ENCODE measurements around the gene TNK1.

Gene TNK1

DNA sequence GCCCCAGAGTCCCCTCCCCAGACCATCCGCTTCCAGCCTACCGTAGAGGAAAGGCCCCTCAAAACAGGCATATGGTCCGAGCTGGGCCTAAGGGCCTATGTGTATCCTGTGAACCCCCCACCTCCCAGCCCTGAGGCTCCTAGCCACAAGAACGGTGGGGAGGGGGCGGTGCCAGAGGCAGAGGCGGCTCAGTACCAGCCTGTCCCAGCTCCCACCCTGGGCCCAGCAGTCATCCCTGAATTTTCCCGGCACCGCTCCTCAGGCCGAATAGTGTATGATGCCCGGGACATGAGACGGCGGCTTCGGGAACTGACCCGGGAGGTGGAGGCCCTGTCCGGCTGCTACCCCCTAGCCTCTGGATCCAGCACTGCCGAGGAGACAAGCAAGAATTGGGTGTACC lies 40.3 kb downstream of the TNK1 start:
- TF ChIP-seq EGR1 (IDR thresholded peaks at IDR 0.05), result no peak
- no peak for TF ChIP-seq TCF12 (IDR thresholded peaks at IDR 0.05; ENCODE audit: low read depth)
- no peak for TF ChIP-seq CEBPB (IDR thresholded peaks at IDR 0.05)

DNA sequence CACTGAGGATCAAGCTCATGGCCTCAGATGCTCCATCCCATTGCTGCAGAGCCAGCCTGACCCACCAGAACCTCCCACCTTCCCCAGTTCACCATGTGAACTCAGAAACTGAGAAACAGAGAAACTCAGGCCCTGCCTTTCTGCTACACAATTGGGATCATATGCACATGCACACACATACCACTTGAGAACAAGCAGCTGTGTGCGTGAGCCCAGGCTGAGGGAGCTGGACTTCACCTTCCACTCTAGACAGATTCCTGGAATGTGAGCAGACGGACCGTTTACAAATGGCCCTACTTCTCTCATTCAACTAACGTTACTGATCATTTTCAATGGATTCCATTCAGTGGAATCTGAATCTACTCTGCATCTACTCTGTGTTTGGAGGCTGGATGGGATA lies 42.8 kb downstream of the TNK1 start:
- TF ChIP-seq EP300 (IDR thresholded peaks at IDR 0.05; ENCODE audit: borderline replicate concordance) (no peak), FOXM1 (IDR thresholded peaks at IDR 0.05; ENCODE audit: borderline replicate concordance, low read depth) (no peak), CREB1 (IDR thresholded peaks at IDR 0.05; ENCODE audit: low read depth) (no peak), CEBPB (IDR thresholded peaks at IDR 0.05) (no peak), ZBTB7A (IDR thresholded peaks at IDR 0.05; ENCODE audit: low read depth) (no peak), TCF12 (IDR thresholded peaks at IDR 0.05; ENCODE audit: low read depth) (no peak), TAF1 (IDR thresholded peaks at IDR 0.05; ENCODE audit: low read depth) (no peak)
- TF ChIP-seq, protein P1, sequence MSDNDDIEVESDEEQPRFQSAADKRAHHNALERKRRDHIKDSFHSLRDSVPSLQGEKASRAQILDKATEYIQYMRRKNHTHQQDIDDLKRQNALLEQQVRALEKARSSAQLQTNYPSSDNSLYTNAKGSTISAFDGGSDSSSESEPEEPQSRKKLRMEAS (IDR thresholded peaks at IDR 0.05), result no peak
- TF ChIP-seq, protein P2, sequence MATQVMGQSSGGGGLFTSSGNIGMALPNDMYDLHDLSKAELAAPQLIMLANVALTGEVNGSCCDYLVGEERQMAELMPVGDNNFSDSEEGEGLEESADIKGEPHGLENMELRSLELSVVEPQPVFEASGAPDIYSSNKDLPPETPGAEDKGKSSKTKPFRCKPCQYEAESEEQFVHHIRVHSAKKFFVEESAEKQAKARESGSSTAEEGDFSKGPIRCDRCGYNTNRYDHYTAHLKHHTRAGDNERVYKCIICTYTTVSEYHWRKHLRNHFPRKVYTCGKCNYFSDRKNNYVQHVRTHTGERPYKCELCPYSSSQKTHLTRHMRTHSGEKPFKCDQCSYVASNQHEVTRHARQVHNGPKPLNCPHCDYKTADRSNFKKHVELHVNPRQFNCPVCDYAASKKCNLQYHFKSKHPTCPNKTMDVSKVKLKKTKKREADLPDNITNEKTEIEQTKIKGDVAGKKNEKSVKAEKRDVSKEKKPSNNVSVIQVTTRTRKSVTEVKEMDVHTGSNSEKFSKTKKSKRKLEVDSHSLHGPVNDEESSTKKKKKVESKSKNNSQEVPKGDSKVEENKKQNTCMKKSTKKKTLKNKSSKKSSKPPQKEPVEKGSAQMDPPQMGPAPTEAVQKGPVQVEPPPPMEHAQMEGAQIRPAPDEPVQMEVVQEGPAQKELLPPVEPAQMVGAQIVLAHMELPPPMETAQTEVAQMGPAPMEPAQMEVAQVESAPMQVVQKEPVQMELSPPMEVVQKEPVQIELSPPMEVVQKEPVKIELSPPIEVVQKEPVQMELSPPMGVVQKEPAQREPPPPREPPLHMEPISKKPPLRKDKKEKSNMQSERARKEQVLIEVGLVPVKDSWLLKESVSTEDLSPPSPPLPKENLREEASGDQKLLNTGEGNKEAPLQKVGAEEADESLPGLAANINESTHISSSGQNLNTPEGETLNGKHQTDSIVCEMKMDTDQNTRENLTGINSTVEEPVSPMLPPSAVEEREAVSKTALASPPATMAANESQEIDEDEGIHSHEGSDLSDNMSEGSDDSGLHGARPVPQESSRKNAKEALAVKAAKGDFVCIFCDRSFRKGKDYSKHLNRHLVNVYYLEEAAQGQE (IDR thresholded peaks at IDR 0.05; ENCODE audit: low read depth), result no peak

DNA sequence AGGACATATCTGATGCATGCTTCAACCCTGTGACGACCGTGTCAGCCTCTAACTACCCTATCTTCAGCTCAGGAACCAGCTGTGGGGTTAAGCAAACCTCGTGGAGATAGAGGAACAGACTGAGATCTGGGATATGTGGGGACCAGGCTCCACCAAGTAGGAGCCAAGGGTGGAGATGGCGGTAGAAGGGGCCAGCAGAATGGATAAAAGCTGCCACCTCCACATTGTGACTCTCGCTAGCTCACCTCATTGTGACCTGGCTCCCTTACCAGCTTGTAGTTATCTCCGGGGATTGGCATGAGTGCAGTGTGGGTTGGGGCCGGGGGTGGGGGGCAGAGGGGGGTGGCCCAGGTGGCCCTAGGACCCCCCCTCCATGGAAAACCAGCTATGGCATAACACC lies 44.4 kb downstream of the TNK1 start, which contains the start of gene SPEM2:
TSS of gene SPEM2 (plus strand) at position 301 of the 400 bp plus-strand sequence. CDS start at position 374, 73 bp downstream.
- TF ChIP-seq TCF12 (IDR thresholded peaks at IDR 0.05; ENCODE audit: low read depth) (no peak), EGR1 (IDR thresholded peaks at IDR 0.05) (no peak), TEAD4 (IDR thresholded peaks at IDR 0.05) (no peak), CREB1 (IDR thresholded peaks at IDR 0.05; ENCODE audit: low read depth) (no peak), EP300 (IDR thresholded peaks at IDR 0.05; ENCODE audit: borderline replicate concordance) (no peak), RAD21 (IDR thresholded peaks at IDR 0.05; ENCODE audit: low read depth) (no peak), NFIC (IDR thresholded peaks at IDR 0.05) (no peak), TAF1 (IDR thresholded peaks at IDR 0.05; ENCODE audit: low read depth) (no peak), CEBPB (IDR thresholded peaks at IDR 0.05) (no peak)
- TF ChIP-seq, protein P3, sequence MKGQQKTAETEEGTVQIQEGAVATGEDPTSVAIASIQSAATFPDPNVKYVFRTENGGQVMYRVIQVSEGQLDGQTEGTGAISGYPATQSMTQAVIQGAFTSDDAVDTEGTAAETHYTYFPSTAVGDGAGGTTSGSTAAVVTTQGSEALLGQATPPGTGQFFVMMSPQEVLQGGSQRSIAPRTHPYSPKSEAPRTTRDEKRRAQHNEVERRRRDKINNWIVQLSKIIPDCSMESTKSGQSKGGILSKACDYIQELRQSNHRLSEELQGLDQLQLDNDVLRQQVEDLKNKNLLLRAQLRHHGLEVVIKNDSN (IDR thresholded peaks at IDR 0.05), result no peak
- TF ChIP-seq, protein P1 (IDR thresholded peaks at IDR 0.05), result no peak
- TF ChIP-seq, protein P2 (IDR thresholded peaks at IDR 0.05; ENCODE audit: low read depth), result no peak

DNA sequence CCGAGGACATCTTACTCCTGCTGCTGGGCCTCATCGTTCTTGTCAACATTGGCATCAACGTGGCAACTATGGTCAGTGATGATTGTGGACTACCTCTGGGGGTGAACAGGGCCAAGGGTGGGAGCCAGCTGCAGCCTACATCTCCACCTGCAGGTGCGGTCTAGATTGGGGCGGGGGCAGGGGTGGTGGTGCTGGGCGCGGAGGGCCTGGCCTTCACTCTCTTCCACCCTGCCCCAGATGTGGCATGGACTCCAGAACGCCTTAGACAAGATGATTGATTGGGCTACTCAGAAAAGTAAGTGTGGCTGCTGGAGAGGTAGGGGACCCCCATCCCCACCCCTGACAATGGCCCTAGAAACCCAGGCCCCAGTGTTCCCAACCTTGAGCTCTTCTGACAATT lies 44.9 kb downstream of the TNK1 start:
- TF ChIP-seq ZBTB7A (IDR thresholded peaks at IDR 0.05; ENCODE audit: low read depth) (no peak), EGR1 (IDR thresholded peaks at IDR 0.05) (no peak), TAF1 (IDR thresholded peaks at IDR 0.05; ENCODE audit: low read depth) (no peak), TCF12 (IDR thresholded peaks at IDR 0.05; ENCODE audit: low read depth) (no peak), NFIC (IDR thresholded peaks at IDR 0.05) (no peak), TEAD4 (IDR thresholded peaks at IDR 0.05) (no peak), YY1 (IDR thresholded peaks at IDR 0.05; ENCODE audit: low read depth) (no peak), RAD21 (IDR thresholded peaks at IDR 0.05; ENCODE audit: low read depth) (no peak), FOXM1 (IDR thresholded peaks at IDR 0.05; ENCODE audit: borderline replicate concordance, low read depth) (no peak)
- TF ChIP-seq, protein P1 (IDR thresholded peaks at IDR 0.05), result no peak

DNA sequence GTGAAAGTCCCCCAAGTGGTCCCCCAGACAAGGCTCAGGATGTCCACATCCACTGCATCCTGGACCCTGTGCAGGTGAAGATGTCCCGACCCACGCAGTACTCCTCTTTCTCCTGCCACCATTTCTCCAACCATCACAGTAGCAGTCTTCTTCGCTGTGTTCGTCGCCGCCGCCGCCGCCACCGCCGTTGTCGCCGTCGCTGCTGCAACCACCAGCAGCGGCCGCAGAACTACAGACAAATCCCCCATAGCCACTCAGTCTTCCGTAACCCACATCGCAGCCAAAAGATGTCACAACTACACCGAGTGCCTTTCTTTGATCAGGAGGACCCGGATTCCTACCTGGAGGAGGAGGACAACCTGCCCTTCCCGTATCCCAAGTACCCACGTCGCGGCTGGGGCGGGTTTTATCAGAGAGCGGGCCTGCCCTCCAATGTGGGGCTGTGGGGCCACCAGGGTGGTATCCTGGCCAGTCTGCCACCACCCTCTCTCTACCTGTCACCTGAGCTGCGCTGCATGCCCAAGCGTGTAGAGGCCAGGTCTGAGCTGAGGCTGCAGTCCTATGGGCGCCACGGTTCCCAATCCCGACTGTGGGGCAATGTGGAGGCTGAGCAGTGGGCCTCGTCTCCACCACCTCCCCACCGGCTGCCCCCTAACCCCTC lies 45.4 kb downstream of the TNK1 start:
- TF ChIP-seq FOXM1 (IDR thresholded peaks at IDR 0.05; ENCODE audit: borderline replicate concordance, low read depth), result no peak
- TF ChIP-seq, protein P2 (IDR thresholded peaks at IDR 0.05; ENCODE audit: low read depth), result no peak
- TF ChIP-seq RAD21 (IDR thresholded peaks at IDR 0.05; ENCODE audit: low read depth), result no peak
- no peak for TF ChIP-seq YY1 (IDR thresholded peaks at IDR 0.05; ENCODE audit: low read depth)
- TF ChIP-seq, protein P3 (IDR thresholded peaks at IDR 0.05), result no peak
- TF ChIP-seq, protein P1 (IDR thresholded peaks at IDR 0.05), result no peak
